GM12878 (cell line): ENCODE data around the gene HHAT. TPM values are rescaled to one million over a fixed set of nuclear protein-coding genes. Genes with fewer than 3 reads are reported as not detected.

Experiments
- ATAC-seq: fragments of 200-7000 bp; cut with Tn5 transposase; 3 replicates; pipeline ENCODE4 v1.9.1; 2020; ENCODE audit warnings: mild to moderate bottlenecking, moderate library complexity
- BruUV-seq: library from RNA; stranded (reverse); fragments of 400-500 nt; replicated peaks from 2 replicates; lab custom pipeline; 2021; lab: Mats Ljungman, UMichigan
- CTCF ChIA-PET: fragments of 300-600 bp; sonication (Branson Sonifier 250); formaldehyde crosslinking; extraction: SDS; loops from one replicate; lab custom pipeline; 2021; ENCODE audit warnings: inconsistent platforms; lab: Yijun Ruan, JAX
- POLR2A ChIA-PET: fragments of 350-600 bp; formaldehyde crosslinking; extraction: SDS; loops from one replicate; lab custom pipeline; 2021; ENCODE audit warnings: inconsistent platforms; lab: Charles Lee
- RAD21 ChIA-PET: fragments of 300-600 bp; sonication (Branson Sonifier 250); formaldehyde crosslinking; loops from one replicate; lab custom pipeline; 2023; ENCODE audit warnings: antibody characterized with exemption; ENCODE audit not compliant: unreplicated experiment; lab: Charles Lee
- SMC1A ChIA-PET: fragments of 300-600 bp; sonication (Branson Sonifier 250); formaldehyde crosslinking; loops from one replicate; lab custom pipeline; 2023; ENCODE audit not compliant: unreplicated experiment, uncharacterized antibody; lab: Charles Lee
- DNase-seq: peaks from one replicate; pipeline ENCODE4 v3.0.0-alpha.2; 2011; ENCODE audit warnings: low read depth, low spot score
- FAIRE-seq: peaks from 3 replicates; lab custom pipeline; 2011; peaks lifted over from hg19 to GRCh38; lab: Jason Lieb, UNC
- H2AFZ ChIP-seq: 2 replicates; pipeline ENCODE4 v1.6.0; 2011; ENCODE audit warnings: low read depth, low read length, control low read depth; ENCODE audit not compliant: control insufficient read depth
- H3K27ac ChIP-seq: 2 replicates; pipeline ENCODE4 v1.5.1; 2011; ENCODE audit warnings: control low read depth; ENCODE audit not compliant: control insufficient read depth, insufficient read depth
- H3K27me3 ChIP-seq, 2 experiments: replicated peaks in 1 of 2; 2 replicates each; pipeline versions ENCODE4 v1.6.0 to v1.6.1; 2011; ENCODE audit warnings: low read length in 1 of 2; ENCODE audit not compliant: control insufficient read depth in 2 of 2, insufficient read depth in 2 of 2
- H3K36me3 ChIP-seq, 2 experiments: 2 replicates each; pipeline ENCODE4 v1.5.1; 2011; ENCODE audit warnings: low read length in 1 of 2; ENCODE audit not compliant: control insufficient read depth in 2 of 2, insufficient read depth in 2 of 2
- H3K4me1 ChIP-seq: 2 replicates; pipeline ENCODE4 v1.6.1; 2011; ENCODE audit warnings: mild to moderate bottlenecking, low read length, moderate library complexity, mixed read lengths; ENCODE audit not compliant: control insufficient read depth, insufficient read depth
- H3K4me2 ChIP-seq: 2 replicates; pipeline ENCODE4 v1.6.0; 2011; ENCODE audit warnings: control low read depth; ENCODE audit not compliant: control insufficient read depth, insufficient read depth
- H3K4me3 ChIP-seq: fragments of 200-600 bp; sonication (generic); 2 replicates; pipeline ENCODE4 v1.5.1; 2016
- H3K79me2 ChIP-seq: 2 replicates; pipeline ENCODE4 v1.6.0; 2011; ENCODE audit warnings: low read length; ENCODE audit not compliant: control insufficient read depth, insufficient read depth
- H3K9ac ChIP-seq: 2 replicates; pipeline ENCODE4 v1.8.0; 2011; ENCODE audit warnings: low read length, control low read depth, mixed read lengths; ENCODE audit not compliant: control insufficient read depth, insufficient read depth
- H3K9me3 ChIP-seq: replicated peaks from 3 replicates; pipeline ENCODE4 v1.5.1; 2011; ENCODE audit warnings: mild to moderate bottlenecking, low read length; ENCODE audit not compliant: control insufficient read depth, insufficient read depth
- H4K20me1 ChIP-seq: 2 replicates; pipeline ENCODE4 v1.6.0; 2011; ENCODE audit not compliant: control insufficient read depth, insufficient read depth
- CEBPZ ChIP-seq: fragments of 150-350 bp; IDR thresholded peaks from 2 replicates; pipeline ENCODE4 v1.6.1; 2016; ENCODE audit warnings: low read depth, low read length
- JUND ChIP-seq: IDR thresholded peaks from 2 replicates; pipeline ENCODE4 v1.6.1; 2012; ENCODE audit warnings: low read depth, mild to moderate bottlenecking, low read length, improper control_type of control experiment, moderate library complexity
- KDM1A ChIP-seq: fragments of 200-600 bp; sonication (generic); IDR thresholded peaks from 2 replicates; pipeline ENCODE4 v1.6.1; 2016; ENCODE audit warnings: borderline replicate concordance
- PAX5 ChIP-seq: IDR thresholded peaks from 2 replicates; pipeline ENCODE4 v1.6.1; 2011; ENCODE audit warnings: low read depth, low read length, borderline replicate concordance
- PML ChIP-seq: IDR thresholded peaks from 2 replicates; pipeline ENCODE4 v1.6.1; 2012; ENCODE audit warnings: low read length, inconsistent platforms
- RUNX3 ChIP-seq: IDR thresholded peaks from 2 replicates; pipeline ENCODE4 v1.6.1; 2012; ENCODE audit warnings: low read length, inconsistent platforms
- SMAD1 ChIP-seq: fragments of 450-650 bp; IDR thresholded peaks from 2 replicates; pipeline ENCODE4 v1.6.1; 2018; ENCODE audit warnings: mild to moderate bottlenecking, low read depth; ENCODE audit not compliant: partially characterized antibody
- SPI1 ChIP-seq: IDR thresholded peaks from 2 replicates; pipeline ENCODE4 v1.6.1; 2011; ENCODE audit warnings: low read depth, mild to moderate bottlenecking, low read length, moderate library complexity, borderline replicate concordance; ENCODE audit not compliant: insufficient read depth
- ZBED1 ChIP-seq: IDR thresholded peaks from 2 replicates; pipeline ENCODE4 v1.6.1; 2016; ENCODE audit warnings: borderline replicate concordance
- WGBS: methylation state at CpG from one replicate; pipeline ENCODE4 v1.1.6; 2016; ENCODE audit warnings: low lambda C conversion rate; ENCODE audit not compliant: insufficient replicate concordance, insufficient coverage; ENCODE audit errors: missing lambda C conversion rate; 5-methylcytosine and 5-hydroxymethylcytosine counted together
- in situ Hi-C: fragments of 300-500 bp; cut with MboI; formaldehyde crosslinking; loops from 9 replicates; pipeline ENCODE4 v1.14.3; 2018; ENCODE audit warnings: mixed read lengths
- intact Hi-C: fragments of 100-400 bp; cut with micrococcal nuclease; formaldehyde crosslinking; loops from one replicate; pipeline ENCODE4 v1.14.2; 2022; ENCODE audit not compliant: unreplicated experiment
- polyA plus RNA-seq, 11 experiments: library from polyadenylated mRNA; depleted of rRNA in 4 of 11; unstranded in 6 of 11; stranded (reverse) in 5 of 11; fragments of >200 nt; fragmentation: Nextera tagmentation in 4 of 11; fragmentation: Illumina TruSeq in 1 of 11; extraction: Ambion mirVana in 4 of 11; extraction: Trizol in 1 of 11; gene quantifications; 1 replicate in 1 of 11; 2 replicates in 10 of 11; pipeline versions ENCODE4 v1.2.1 to v1.2.3, GENCODE V29; 2011 to 2016; ENCODE audit warnings: inconsistent platforms in 2 of 11, missing spikeins in 2 of 11, low read depth in 1 of 11
- total RNA-seq, 4 experiments: library from RNA; depleted of rRNA in 3 of 4; stranded (reverse); fragments of >200 nt in 3 of 4; fragmentation: Illumina TruSeq in 1 of 4; extraction: Trizol in 1 of 4; gene quantifications; 2 replicates each; pipeline versions ENCODE4 v1.2.1 to v1.2.3, GENCODE V29; 2013 to 2021

Gene HHAT
- total and polyA plus RNA-seq, 10 of the 15 experiments (the other 5 are each of a cell fraction or from before 2014, with no cell fraction given), result 1.2 to 37.6 (median 2.6) TPM

- H3K9ac ChIP-seq, result no peak overlapping the region
- H3K27me3 ChIP-seq, result no peaks in the 10 kb centered on the region
- no peak overlapping the region for H3K27ac ChIP-seq
- no peaks in the 10 kb centered on the region for H3K9me3 ChIP-seq
- RAD21 ChIA-PET, result no interaction called here
- SMC1A ChIA-PET, result no interaction called here
- in situ Hi-C loops, result no loop called here
- no peak for ATAC-seq
- WGBS, result 33% methylated on average over 3 of the region's 3 CpGs
- no peak overlapping the region for H3K4me3 ChIP-seq
- no peaks in the 10 kb centered on the region for H3K4me1 ChIP-seq
- no peak for DNase-seq
- no peak for TF ChIP-seq RUNX3
- TF ChIP-seq SPI1, result no peak
- no peak for TF ChIP-seq ZBED1
- TF ChIP-seq PML, result no peak
- no peak for TF ChIP-seq KDM1A
- TF ChIP-seq CEBPZ, result no peak
- no peak for TF ChIP-seq SMAD1
- TF ChIP-seq PAX5, result no peak
- no peak for TF ChIP-seq JUND
- TF ChIP-seq, all 136 proteins: peak for 0
- H3K4me2 ChIP-seq, result no peak overlapping the region
- no peaks in the 10 kb centered on the region for H3K79me2 ChIP-seq
- no peak overlapping the region for H2AFZ ChIP-seq
- no peaks in the 10 kb centered on the region for H4K20me1 ChIP-seq
- ChIA-PET CTCF (no interaction called here), POLR2A (interaction anchor here (1.1 kb wide), 1 partner anchor 11 kb away, joined by 3 read pairs; no protein-coding TSS in a partner anchor)
- no peaks in the 10 kb centered on the region for H3K36me3 ChIP-seq
- FAIRE-seq, result no peak
- intact Hi-C loops, result no loop called here
- no TSS peak for BruUV-seq
These were observed 140.7 kb downstream of the HHAT start for GRCh38 chr1:210469441-210469840.
